ENCODE data around the gene GALP.
"Not testable (repeated sequence)": the region's sequence is repeated elsewhere in the genome, so short reads cannot be mapped to it uniquely, and the experiment has no call there.

GRCh38 chr19:56197646-56198045 lies 21.8 kb downstream of the GALP start, which contains the start of gene ZSCAN5B:
- not testable (repeated sequence) for TF ChIP-seq CTCF (IDR thresholded peaks at IDR 0.05; ENCODE audit: low read depth, low read length, missing input control); EGR1 (IDR thresholded peaks at IDR 0.05; ENCODE audit: low read depth in 2 of 2); GABPA (IDR thresholded peaks at IDR 0.05 in 1 of 2, conservative IDR thresholded peaks at IDR 0.05 in 1 of 2); TAF1 (conservative IDR thresholded peaks at IDR 0.05); MAX (IDR thresholded peaks at IDR 0.05); HNF4A (conservative IDR thresholded peaks at IDR 0.05); JUND (IDR thresholded peaks at IDR 0.05); REST (IDR thresholded peaks at IDR 0.05); ATF3 (IDR thresholded peaks at IDR 0.05); ZBTB33 (IDR thresholded peaks at IDR 0.05)
